CD4-positive, alpha-beta T cell treated with Interferon alpha-2 for 1 hour (primary cell): Measurements from ENCODE around the gene KLHL2.
A peak's percentile ranks its signal among the peaks of the same experiment; 100 is the strongest.
"Not testable (repeated sequence)": the region's sequence is repeated elsewhere in the genome, so short reads cannot be mapped to it uniquely, and the experiment has no call there.

Experiments
- DNase-seq, 2 donors: peaks; one replicate each; pipeline ENCODE4 v3.0.0-alpha.2; 2020 to 2022

KLHL2 gene, protein sequence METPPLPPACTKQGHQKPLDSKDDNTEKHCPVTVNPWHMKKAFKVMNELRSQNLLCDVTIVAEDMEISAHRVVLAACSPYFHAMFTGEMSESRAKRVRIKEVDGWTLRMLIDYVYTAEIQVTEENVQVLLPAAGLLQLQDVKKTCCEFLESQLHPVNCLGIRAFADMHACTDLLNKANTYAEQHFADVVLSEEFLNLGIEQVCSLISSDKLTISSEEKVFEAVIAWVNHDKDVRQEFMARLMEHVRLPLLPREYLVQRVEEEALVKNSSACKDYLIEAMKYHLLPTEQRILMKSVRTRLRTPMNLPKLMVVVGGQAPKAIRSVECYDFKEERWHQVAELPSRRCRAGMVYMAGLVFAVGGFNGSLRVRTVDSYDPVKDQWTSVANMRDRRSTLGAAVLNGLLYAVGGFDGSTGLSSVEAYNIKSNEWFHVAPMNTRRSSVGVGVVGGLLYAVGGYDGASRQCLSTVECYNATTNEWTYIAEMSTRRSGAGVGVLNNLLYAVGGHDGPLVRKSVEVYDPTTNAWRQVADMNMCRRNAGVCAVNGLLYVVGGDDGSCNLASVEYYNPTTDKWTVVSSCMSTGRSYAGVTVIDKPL

DNA sequence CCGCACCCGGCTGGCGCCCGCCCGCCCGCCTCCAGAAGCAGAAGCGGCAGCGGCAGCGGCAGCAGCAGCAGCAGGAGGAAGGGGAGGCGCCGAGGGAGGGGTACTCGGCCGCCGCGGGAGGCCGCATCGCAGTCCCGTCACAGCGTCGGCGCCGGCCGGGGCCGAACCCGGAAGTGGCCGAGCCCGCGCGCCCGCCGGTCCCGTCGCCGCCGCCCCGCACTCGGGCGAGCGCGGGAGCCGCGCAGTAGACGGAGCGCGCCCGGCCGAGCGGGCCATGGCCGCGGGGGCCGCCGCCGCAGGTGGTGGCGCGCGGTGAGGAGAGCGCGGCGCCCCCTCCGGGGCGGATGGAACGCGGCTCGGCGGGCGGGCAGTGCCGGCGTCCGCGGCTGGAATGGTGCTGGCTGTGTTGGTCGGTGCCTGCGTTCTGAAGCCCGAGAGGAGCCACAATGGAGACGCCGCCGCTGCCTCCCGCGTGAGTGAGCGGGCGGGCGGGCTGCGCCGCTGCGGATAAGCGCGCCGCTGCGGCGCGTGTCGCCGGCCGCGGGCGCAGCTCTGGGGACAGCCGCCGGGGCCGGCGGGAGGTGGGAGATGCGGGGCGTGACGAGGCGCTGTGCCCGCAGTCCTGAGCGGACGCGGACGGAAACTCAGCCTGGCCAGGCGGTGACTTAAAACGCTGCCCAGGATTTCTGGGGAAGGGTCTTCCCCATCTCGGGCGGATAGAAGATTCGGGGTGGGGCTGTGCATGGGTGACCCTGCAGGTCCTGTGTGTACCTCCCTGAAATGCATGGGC is at the start of gene KLHL2:
KLHL2 (plus strand) TSS at position 131 of the 790 bp plus-strand sequence; CDS start at position 447, 316 bp downstream.
- DNase-seq, result peak; percentile 77 to 78

DNA sequence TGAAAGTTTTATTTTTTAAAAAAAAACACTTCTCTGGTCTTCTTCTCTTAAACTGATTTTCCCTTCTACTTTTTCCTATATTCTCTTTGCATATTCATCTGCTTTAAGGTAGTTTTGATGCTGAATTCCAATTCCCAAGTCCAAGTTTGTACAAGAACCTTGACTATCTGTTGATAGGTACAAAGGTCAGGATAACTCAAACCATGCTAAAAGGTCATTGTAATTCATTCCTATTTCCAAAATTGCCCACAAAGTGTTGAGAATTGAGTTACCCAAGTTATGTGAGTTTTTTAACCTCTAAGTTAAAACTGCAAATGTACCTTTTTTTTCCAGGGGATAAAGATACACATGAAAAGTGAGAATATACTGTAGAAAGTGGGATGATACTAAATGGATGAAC is 48.6 kb upstream of the KLHL2 start:
- no peak for DNase-seq

DNA sequence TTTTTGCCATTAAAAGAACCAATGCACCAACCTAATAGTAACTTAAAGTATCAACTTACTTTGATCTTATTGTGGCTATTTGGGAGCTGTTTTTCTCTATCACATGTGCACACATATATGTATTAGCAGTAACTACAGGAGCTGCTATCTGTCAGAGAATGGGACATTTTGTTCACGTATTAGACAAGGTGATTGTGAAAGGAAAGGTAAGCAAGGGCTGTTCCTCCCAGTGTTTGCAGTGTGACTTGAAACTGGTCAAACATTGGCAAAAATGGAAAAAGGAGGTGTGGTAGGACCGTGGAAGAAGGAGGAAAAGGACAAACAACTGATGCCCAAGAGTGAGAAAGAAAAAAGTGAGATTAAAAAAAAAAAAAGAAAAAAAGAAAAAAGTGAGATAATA is 43.1 kb upstream of the KLHL2 start:
- no peak for DNase-seq

DNA sequence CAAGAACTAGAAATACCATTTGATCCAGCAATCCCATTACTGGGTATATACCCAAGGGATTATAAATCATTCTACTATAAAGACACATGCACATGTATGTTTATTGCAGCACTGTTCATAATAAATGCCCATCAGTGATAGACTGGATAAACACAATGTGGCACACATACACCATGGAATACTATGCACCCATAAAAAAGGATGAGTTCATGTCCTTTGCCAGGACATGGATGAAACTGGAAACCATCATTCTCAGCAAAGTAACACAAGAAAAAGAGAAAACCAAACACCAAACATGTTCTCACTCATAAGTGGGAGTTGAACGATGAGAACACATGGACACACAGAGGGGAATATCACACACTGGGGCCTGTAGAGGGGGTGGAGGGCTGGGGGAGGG is 40.5 kb upstream of the KLHL2 start:
- not testable (repeated sequence) for DNase-seq

DNA sequence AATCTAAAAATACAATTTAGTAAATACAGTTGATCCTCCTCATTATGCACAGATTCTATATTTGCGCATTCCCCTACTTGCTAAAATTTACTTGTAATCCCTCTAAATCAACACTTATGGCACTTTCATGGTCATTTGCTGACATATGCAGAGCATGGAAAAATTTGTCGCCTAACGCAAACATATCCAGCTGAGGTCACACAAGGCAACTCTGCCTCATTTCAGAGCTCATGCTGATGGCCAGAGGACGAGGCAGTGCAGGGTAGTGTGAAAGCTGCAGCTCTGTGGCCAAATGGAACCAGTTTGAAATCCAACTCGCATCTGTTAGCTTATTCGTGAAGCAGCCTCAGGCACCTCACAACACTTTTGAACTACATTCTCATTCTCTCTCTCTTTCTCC is 39.7 kb upstream of the KLHL2 start:
- DNase-seq, result no peak

DNA sequence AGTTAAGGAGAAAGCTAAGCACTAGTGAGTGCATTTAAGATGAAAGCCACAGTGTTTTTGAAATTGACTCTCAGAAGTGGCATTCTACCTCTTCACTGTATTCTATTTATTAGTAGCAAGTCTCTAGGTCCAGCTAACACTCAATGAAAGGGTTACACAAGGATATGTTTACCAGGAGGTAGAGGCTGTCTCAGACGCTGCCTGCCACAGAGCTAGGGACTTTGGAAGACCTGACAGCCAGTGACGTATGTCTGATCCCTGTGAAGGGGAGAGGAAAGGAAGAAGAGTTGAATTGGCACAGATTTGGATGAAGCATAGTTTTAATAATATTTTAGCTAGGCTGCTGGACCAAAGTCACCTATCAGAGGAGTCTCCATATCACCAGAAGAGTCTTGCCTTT is 36.5 kb upstream of the KLHL2 start:
- DNase-seq, result no peak

DNA sequence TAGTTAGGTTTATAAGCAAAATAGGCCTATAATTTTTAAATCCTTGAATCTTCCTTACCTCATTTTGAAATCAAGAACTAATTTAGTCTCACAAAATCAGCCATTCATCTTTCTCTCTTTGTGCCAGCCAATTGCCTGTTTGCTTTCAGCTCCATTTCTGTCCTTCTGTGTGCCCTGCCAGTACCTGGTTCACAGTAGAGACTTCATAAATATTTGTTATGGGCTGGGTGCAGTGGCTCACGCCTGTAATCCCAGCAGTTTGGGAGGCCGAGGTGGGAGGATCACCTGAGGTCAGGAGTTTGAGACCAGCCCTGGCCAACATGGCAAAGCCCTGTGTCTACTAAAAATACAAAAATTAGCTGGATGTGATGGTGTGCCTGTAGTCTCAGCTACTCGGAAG is 31.9 kb upstream of the KLHL2 start:
- DNase-seq, result not testable (repeated sequence)

DNA sequence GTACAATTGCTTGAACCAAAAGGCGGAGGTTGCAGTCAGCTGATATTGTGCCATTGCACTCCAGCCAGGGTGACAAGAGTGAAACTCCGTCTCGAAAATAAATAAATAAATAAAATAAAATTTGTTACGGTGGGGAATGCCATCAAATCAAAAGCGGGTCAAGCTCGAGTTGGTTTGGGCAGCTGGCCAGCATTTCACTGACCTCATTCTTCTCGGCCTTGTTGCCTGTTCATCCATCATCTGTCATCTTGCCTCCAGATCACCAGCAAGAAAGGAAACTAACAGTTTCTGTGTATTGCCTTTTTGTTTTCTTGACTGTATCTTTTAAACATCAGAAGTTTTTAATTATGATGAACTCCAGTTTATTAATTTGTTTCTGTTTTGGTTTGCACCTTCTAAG is 31.5 kb upstream of the KLHL2 start:
- DNase-seq, result no peak

DNA sequence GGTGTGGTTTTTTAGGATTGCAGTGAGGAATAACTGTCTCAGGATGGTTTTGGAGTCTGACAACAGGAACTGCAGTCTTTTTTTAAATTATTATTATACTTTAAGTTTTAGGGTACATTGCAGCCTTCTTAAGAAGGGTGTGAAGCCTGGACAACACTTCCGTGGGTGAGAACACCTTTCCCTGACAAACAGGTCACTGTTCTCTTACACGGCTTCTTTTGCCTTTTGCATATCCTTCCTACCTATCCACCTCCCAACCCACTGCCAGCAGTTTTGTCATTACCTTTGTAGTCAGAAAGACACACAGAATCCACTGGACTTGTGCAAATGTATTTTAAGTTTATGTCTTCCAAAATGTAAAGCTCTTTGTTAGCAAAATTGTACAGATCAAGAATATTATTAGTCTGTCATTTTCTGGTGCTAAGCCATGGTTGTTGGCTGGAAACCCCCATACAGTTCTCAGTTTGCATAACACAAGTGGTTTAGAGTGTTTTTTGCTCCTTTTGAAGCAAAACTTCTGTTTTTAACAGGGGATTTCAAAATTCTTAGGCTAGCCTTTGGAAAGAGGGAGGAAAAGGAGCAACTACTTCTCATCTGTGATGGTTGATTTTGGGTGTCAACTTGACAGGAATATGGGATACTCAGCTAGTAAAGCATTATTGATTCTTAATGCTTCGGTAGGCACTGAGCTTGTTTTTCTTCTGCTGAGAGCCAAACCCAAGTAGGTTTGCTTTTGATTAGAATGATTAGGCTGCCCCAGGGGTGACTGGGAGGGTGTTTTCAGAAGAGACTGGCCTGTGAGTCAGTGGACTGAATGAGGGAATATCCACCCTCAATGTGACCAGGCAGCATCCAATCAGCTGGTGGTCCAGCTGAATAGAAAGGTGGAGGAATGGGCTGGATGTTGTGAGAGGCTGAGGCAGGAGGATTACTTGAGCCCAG is 29.4 kb upstream of the KLHL2 start:
- no peak for DNase-seq

DNA sequence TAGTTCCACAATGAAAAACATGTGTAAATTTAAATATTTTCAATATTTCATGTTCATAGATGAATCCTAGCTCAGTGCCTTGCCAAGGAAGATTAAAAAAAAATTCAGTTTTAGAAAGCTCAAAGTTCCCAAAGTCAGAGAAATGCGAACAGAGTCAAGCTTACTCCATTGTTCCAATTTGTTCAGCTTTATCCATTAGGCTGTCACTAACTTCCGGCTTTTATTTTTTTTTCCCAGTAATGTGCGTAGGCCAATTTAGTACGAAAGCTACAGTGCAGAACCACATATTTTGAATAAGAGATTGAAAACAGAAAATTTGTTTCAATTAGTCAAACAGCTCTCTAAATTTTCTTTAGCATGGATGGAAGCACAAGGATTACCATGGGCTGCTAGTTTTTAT is 23.1 kb upstream of the KLHL2 start:
- no peak for DNase-seq

DNA sequence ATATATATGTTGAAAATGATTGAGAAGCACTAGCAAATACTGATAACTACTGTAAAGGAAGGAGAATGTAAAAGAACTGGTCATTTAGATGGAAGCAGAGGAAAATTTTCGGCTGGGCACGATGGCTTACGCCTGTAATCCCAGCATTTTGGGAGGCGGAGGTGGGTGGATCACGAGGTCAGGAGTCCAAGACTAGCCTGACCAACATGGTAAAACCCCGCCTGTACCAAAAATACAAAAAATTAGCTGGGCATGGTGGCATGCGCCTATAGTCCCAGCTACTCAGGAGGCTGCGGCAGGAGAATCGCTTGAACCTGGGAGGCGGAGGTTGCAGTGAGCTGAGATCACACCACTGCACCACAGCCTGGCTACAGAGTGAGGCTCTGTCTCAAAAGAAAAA is 22.4 kb upstream of the KLHL2 start:
- DNase-seq, result not testable (repeated sequence)

DNA sequence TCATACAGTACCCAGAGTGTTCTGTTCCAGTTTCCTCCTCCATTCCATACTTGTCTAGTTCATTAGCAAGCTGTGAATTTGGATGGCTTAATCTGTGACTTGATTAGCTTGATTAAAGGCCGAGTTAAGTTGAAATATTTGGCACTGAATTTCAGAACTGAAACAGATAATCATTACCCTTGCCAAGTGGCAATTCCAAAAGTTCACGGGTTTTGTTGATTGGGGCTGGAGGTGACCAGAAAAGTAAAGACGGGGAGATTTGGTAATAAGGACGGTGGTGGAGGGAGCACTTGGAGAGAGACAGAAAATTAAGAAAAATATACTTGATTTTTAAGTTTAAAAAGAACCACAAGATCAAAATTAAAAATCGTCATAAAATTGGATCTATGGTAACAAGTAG is 21.9 kb upstream of the KLHL2 start:
- DNase-seq, result no peak

DNA sequence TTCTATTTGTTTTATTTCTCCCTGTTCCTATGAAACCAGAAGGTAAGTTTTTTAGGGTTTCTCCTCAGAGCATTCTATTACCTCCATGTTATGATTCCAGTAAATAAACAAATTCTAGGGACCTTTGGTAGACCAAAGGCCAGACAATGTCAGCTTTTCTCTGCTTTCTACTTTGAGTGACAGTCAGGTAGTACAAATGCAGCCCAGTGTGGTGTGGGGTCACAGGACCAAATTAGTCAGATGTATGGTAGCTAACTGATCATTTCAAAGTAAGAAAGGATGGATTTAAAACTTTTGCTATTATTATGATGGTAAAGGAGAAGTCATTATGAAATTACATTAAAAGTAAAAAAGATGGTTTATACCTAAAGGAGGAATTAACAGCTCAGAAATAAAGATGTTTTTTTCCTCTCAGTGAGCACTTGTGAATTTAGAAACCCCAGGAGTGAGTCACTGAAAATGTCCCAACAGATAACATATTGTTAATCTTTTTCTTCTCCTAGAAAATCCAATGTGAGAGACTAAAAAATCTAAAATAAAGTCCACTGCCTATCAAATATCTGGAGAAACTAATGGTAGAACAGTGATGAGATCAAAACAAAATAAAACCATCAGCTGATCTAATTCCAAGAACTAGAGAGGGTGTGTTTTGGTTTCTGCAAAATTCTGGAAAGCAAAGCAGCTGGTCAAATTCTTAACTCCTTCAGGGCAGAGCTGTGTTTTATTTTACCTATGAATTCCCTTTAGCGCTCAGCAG is 16.6 kb upstream of the KLHL2 start:
- DNase-seq, result no peak

DNA sequence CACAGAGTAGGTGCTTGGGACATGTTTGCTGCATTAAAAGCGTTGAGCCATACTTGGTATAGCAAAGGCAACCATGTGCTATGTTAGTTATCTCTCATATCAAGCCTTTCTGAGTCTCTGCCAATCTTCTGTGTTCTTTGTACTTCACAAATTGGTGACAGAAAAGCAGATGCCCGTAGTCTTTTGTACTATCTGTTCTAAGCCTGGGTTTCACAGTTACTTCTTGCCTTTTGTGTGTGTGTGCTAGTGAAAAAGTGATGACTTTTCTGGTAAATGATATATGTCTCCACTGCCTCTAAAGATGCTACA is 16.1 kb upstream of the KLHL2 start:
- DNase-seq, result no peak

DNA sequence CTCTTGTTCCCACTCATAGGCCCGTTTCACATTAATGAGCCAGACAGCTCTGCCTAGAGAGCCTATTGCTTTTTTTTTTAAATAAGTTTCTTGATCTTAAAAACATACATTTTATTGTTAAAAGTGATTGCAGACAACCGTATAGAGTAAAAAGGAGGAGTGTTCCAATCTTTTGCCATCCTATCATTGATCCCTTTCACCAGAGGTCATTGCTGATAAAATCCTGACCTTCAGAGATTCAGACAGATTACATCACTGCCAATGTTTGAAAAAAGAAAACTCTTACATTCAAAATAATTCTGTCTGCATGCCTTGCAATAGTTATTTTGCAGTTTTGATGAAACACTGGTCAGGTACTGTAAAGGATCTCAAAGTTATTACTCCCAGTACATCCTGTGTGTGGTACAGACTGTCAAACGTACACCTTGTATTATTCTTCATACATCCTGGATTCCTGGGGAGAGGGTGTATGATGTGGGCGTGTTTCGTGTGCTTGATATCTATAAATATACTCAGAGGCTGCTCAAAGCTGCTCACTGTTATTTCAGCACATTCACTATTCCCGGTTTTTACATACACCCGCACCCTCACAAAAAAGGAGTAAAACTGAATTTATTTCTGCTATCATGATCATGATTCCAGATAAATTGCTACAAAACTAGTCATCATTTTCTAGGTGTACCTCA is 15.4 kb upstream of the KLHL2 start:
- DNase-seq, result no peak

DNA sequence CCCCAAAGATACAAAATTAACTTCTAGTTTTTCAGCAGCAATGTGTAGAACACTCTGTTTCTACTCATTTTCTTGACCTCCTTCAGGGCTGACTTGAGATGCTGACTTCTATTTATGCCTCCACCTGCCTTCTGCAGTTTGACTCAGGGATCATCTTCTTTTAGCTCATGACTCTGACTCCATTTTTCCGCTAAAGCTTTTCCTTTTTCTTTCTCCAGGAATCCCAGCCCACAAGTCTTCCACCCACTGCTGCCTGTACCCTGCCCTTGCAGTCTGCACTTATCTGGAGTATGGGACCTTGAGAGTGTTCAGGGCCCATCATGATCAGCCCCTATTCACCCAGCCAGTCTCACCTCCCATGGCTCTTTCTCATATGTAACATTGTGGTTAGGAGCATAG is 14.9 kb upstream of the KLHL2 start:
- no peak for DNase-seq

DNA sequence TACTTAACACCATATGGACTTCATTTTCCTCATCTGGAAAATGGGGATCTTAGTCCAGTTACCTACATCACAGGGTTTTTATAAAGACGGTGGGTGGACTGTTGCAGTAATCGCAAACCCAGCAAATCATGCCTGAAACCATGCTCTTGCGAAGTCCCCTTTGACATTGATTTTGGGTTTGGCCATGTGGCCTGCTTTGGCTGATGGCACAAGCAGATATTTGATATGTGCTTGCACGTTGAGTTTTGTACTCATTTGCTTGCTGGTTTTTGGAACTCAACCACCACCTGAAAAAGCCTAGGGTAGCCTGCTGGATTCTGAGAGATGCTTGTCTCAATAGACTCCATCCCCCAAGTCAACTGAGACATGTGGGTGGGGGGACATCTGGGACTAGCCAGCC is 14.4 kb upstream of the KLHL2 start:
- DNase-seq, result no peak

DNA sequence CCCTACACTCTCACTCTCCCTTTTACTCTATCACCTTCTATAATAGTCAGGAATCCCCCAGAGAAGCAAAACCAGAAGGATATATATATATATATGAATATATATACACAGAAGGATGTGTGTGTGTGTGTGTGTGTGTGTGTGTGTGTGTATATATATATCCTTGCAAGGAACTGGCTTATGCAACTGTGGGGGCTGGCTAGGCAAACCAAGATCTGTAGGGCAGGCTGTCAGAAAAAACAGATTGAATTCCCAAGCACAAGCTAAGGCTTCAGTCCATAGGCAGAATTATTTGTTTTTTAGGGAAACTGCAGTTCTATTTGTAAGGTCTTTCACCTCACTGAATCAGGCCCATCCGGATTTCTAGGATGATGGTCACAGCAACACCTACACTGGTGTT is 13.0 kb upstream of the KLHL2 start:
- no peak for DNase-seq

DNA sequence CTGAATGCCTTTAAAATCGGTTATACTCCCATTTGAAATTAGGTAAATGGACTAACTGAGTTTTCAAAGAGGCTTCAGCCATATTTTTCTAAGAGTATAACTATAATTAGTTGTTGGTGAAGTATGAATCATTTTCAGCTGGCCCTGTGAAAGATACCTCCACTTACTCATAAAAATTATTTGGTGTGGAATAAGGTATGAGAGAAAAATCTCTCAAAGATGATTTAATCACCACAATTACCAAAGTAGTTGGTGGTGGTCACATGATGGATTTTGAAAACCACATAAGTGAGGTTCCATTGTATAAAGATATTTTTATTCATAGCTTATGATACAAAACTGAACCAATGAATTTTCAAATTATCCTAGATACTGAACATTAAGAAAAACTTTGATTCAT is 9.0 kb upstream of the KLHL2 start:
- DNase-seq, result no peak

DNA sequence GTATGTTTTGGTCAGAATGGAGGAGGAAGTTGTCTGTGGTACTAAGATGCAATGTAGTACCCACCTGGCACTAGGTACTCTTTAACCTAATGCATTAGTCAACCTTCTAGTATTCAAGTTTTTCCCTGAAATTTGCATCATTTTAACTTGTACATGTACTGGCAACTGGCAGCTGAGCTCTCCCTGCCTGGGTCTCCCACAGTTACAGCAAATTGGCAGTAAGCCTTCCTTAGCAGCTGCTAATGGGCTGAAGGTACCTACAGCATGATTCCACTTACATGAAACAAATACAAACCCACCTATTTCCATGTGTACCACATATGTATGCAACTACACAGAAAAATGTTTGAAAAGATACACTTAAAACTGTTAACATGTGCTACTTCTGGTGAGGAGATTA is 8.1 kb upstream of the KLHL2 start:
- DNase-seq, result no peak

DNA sequence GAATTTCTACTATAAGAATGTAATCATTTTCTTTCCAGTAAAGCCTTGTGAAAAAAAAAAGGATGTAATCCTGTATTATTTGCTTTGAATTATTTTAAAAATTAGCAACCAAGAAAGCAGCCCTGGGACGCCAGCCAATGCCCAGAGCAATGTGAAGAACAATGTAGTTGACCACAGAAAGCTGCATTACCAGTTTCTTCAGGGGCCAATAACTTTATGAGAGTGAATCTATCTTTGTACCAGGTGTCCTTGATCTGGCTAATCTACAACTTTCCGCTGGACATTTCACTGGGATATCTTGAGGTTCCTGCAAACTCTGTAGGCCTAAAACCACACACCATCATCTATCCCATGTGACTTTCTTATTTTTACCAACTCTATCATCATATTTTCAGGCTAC is 7.6 kb upstream of the KLHL2 start:
- no peak for DNase-seq

DNA sequence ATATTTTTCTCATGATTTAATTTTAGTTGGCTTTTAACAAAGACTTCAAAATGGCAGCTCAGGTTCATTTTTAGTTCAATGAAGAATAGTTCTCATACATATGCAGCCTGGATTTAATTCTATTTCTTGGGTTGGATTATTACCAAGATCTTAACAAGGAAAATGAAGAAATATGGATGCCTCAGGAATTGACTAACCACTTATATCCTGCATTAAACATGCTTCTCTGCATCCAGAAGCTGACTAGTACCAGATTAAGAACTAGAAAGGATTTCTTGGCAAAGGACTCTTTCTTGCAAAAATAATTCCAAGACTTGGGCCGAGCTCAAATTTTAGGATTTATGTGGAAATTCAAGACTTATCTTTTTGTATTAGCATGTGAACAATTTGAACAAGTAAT is 5.6 kb upstream of the KLHL2 start:
- no peak for DNase-seq
